Parathyroid adenoma (tissue), 2 donors: ENCODE results near the gene RPL7L1.
A peak's percentile ranks its signal among the peaks of the same experiment; 100 is the strongest.
"Not testable (repeated sequence)": the region's sequence is repeated elsewhere in the genome, so short reads cannot be mapped to it uniquely, and the experiment has no call there.

Experiments used
- H2AFZ ChIP-seq: fragments of 300-600 bp; sonication (generic); one replicate; pipeline ENCODE4 v1.7.0; 2017; ENCODE audit warnings: antibody characterized with exemption, mild to moderate bottlenecking
- H3K27ac ChIP-seq: fragments of 300-600 bp; sonication (generic); one replicate; pipeline ENCODE4 v1.7.0; 2017
- H3K27me3 ChIP-seq: fragments of 300-600 bp; sonication (generic); one replicate; pipeline ENCODE4 v1.7.0; 2017; ENCODE audit warnings: low read length; ENCODE audit not compliant: control insufficient read depth, insufficient read depth
- H3K36me3 ChIP-seq: fragments of 300-600 bp; sonication (generic); one replicate; pipeline ENCODE4 v1.7.0; 2017; ENCODE audit warnings: low read length; ENCODE audit not compliant: control insufficient read depth, insufficient read depth
- H3K4me1 ChIP-seq: fragments of 300-600 bp; sonication (generic); one replicate; pipeline ENCODE4 v1.7.0; 2017; ENCODE audit warnings: control low read depth
- H3K4me2 ChIP-seq: fragments of 300-600 bp; sonication (generic); one replicate; pipeline ENCODE4 v1.7.0; 2017; ENCODE audit warnings: low read length
- H3K4me3 ChIP-seq: fragments of 300-600 bp; sonication (generic); one replicate; pipeline ENCODE4 v1.7.0; 2017; ENCODE audit warnings: low read depth, low read length
- H3K79me2 ChIP-seq: fragments of 300-600 bp; sonication (generic); one replicate; pipeline ENCODE4 v1.7.0; 2017; ENCODE audit warnings: control low read depth
- H3K9ac ChIP-seq: fragments of 300-600 bp; sonication (generic); one replicate; pipeline ENCODE4 v1.7.0; 2017; ENCODE audit warnings: mild to moderate bottlenecking
- H3K9me3 ChIP-seq: fragments of 300-600 bp; sonication (generic); one replicate; pipeline ENCODE4 v1.7.0; 2017; ENCODE audit warnings: low read length; ENCODE audit not compliant: control insufficient read depth
- CTCF ChIP-seq: fragments of 300-600 bp; sonication (generic); IDR thresholded peaks from one replicate; pipeline ENCODE4 v1.7.0; 2017; ENCODE audit warnings: antibody characterized with exemption, mild to moderate bottlenecking
- donor health status: primary hyperparathyroidism.

RPL7L1 gene

GRCh38 chr6:42890311-42891198, 11.1 kb downstream of the RPL7L1 start:
- Histone ChIP-seq H3K27ac (peak overlapping the region; percentile 95), H3K79me2 (no peaks in the 10 kb centered on the region), H3K9ac (peak overlapping the region; percentile 95), H3K9me3 (no peaks in the 10 kb centered on the region), H3K4me2 (peak overlapping the region; percentile 80), H3K4me3 (peak overlapping the region; percentile 89), H3K27me3 (no peaks in the 10 kb centered on the region), H3K36me3 (no peaks in the 10 kb centered on the region), H2AFZ (peak overlapping the region; percentile 93), H3K4me1 (no peaks in the 10 kb centered on the region)
- TF ChIP-seq CTCF, result no peak

- TF ChIP-seq CTCF, result no peak
- Histone ChIP-seq H3K4me1 (no peaks in the 10 kb centered on the region), H3K36me3 (no peaks in the 10 kb centered on the region), H3K4me2 (peak overlapping the region; percentile 80), H3K27me3 (no peaks in the 10 kb centered on the region), H3K79me2 (no peaks in the 10 kb centered on the region), H2AFZ (peak overlapping the region; percentile 93), H3K9me3 (no peaks in the 10 kb centered on the region), H3K9ac (peak overlapping the region; percentile 95), H3K4me3 (peak overlapping the region; percentile 89), H3K27ac (peak overlapping the region; percentile 95)
Observed at GRCh38 chr6:42891199-42891722, 11.8 kb downstream of the RPL7L1 start.

- H3K9ac ChIP-seq, result not testable (repeated sequence)
Observed at GRCh38 chr6:42894041-42894828, 14.8 kb downstream of the RPL7L1 start.

GRCh38 chr6:42896178-42896719, 16.8 kb downstream of the RPL7L1 start:
- no peak overlapping the region for H3K27ac ChIP-seq
- H3K79me2 ChIP-seq, result no peaks in the 10 kb centered on the region
- peaks cover 2% of the 10 kb centered on the region for H3K4me1 ChIP-seq
- no peaks in the 10 kb centered on the region for H3K9me3 ChIP-seq
- H3K4me2 ChIP-seq, result no peak overlapping the region
- TF ChIP-seq CTCF, result no peak
- no peak overlapping the region for H3K4me3 ChIP-seq
- H2AFZ ChIP-seq, result no peak overlapping the region
- H3K27me3 ChIP-seq, result no peaks in the 10 kb centered on the region
- H3K36me3 ChIP-seq, result no peaks in the 10 kb centered on the region
- no peak overlapping the region for H3K9ac ChIP-seq

More at GRCh38 chr6:42894041-42894828, 14.8 kb downstream of the RPL7L1 start:
- not testable (repeated sequence) for H3K79me2 ChIP-seq, H3K9me3 ChIP-seq, H3K27ac ChIP-seq, H3K4me2 ChIP-seq, H2AFZ ChIP-seq, H3K4me1 ChIP-seq, H3K36me3 ChIP-seq, H3K4me3 ChIP-seq, H3K27me3 ChIP-seq

- Histone ChIP-seq H3K79me2 (no peaks in the 10 kb centered on the region), H3K36me3 (no peaks in the 10 kb centered on the region), H3K4me2 (peak overlapping the region; percentile 19), H3K4me1 (peaks cover 6% of the 10 kb centered on the region), H3K9ac (no peak overlapping the region), H3K27ac (no peak overlapping the region), H3K27me3 (no peaks in the 10 kb centered on the region), H2AFZ (peak overlapping the region; percentile 33), H3K9me3 (no peaks in the 10 kb centered on the region), H3K4me3 (no peak overlapping the region)
- TF ChIP-seq CTCF, result peak; percentile 91
Observed at GRCh38 chr6:42898891-42899361, 19.5 kb downstream of the RPL7L1 start.
